Naive thymus-derived CD8-positive, alpha-beta T cell (primary cell): Measurements from ENCODE around the gene TXNDC12. TPM values are rescaled to one million over a fixed set of nuclear protein-coding genes. Genes with fewer than 3 reads are reported as not detected.
A peak's percentile ranks its signal among the peaks of the same experiment; 100 is the strongest.
"Not testable (repeated sequence)": the region's sequence is repeated elsewhere in the genome, so short reads cannot be mapped to it uniquely, and the experiment has no call there.

Source experiments
- ATAC-seq, 2 donors: fragments of 150-1000 bp; cut with Tn5 transposase in 1 of 2; sonication (Bioruptor Pico), chemical (Tn5 transposase) in 1 of 2; 1 replicate in 1 of 2; 2 replicates in 1 of 2; pipeline ENCODE4 v1.10.0; 2021; ENCODE audit warnings: mild to moderate bottlenecking in 2 of 2, moderate library complexity in 2 of 2
- POLR2A ChIA-PET: fragments of 350-600 bp; sonication (Branson Sonifier 250); formaldehyde crosslinking; loops from one replicate; lab custom pipeline; 2021; ENCODE audit warnings: antibody characterized with exemption; lab: Charles Lee
- DNase-seq, 10 donors: peaks; one replicate each; pipeline versions ENCODE4 v3.0.0 to v3.0.0-alpha.2; 2020 to 2022
- H3K27ac Mint-ChIP-seq, 10 donors: one replicate each; pipeline ENCODE4 v1.8.0; 2020 to 2022; ENCODE audit warnings: mild to moderate bottlenecking in 10 of 10, mixed read lengths in 10 of 10, moderate library complexity in 4 of 10, inconsistent platforms in 1 of 10
- H3K27me3 Mint-ChIP-seq, 5 donors: one replicate each; pipeline ENCODE4 v1.8.0; 2021 to 2022; ENCODE audit warnings: mixed read lengths in 5 of 5
- H3K36me3 Mint-ChIP-seq, 3 donors: one replicate each; pipeline ENCODE4 v1.8.0; 2020 to 2022; ENCODE audit warnings: mixed read lengths in 3 of 3, mild to moderate bottlenecking in 2 of 3, inconsistent platforms in 1 of 3
- H3K4me1 Mint-ChIP-seq, 4 donors: one replicate each; pipeline ENCODE4 v1.8.0; 2021 to 2022; ENCODE audit warnings: mixed read lengths in 4 of 4
- H3K4me3 Mint-ChIP-seq, 10 donors: one replicate each; pipeline ENCODE4 v1.8.0; 2020 to 2022; ENCODE audit warnings: mild to moderate bottlenecking in 10 of 10, mixed read lengths in 10 of 10, moderate library complexity in 6 of 10, inconsistent platforms in 1 of 10
- H3K9me3 Mint-ChIP-seq, 9 donors: one replicate each; pipeline ENCODE4 v1.8.0; 2020 to 2022; ENCODE audit warnings: mixed read lengths in 9 of 9, mild to moderate bottlenecking in 3 of 9, inconsistent platforms in 1 of 9, moderate library complexity in 1 of 9
- polyA plus RNA-seq, 3 donors: library from polyadenylated mRNA; unstranded; fragments of 300-500 nt; fragmentation: Illumina TruSeq; gene quantifications; one replicate each; pipeline ENCODE4 v1.2.3, GENCODE V29; 2021
- total RNA-seq, 8 experiments: library from RNA in 2 of 8; stranded (reverse) in 2 of 8; gene quantifications; one replicate each; pipeline ENCODE4 v1.2.3 and lab custom pipeline; 2021 to 2026

TXNDC12 gene
- total and polyA plus RNA-seq, 5 experiments from 2014 or later, result 34.3 to 95.3 (median 77.9) TPM

GRCh38 chr1:52045236-52045635, 9.8 kb downstream of the TXNDC12 start:
- Mint-ChIP-seq H3K36me3 (peaks cover 0 to 46% (median 0%) of the 10 kb centered on the region in 3 donors), H3K27ac (peak overlapping the region in 1 of 10 donors; percentile 22), H3K4me1 (peaks cover 10 to 27% (median 24%) of the 10 kb centered on the region in 4 donors), H3K27me3 (no peaks in the 10 kb centered on the region), H3K4me3 (no peak overlapping the region), H3K9me3 (no peaks in the 10 kb centered on the region)
- no peak for DNase-seq
- POLR2A ChIA-PET, result no interaction called here
- no peak for ATAC-seq

- POLR2A ChIA-PET, result no interaction called here
- ATAC-seq (no peak), DNase-seq (no peak)
- Mint-ChIP-seq H3K36me3 (peaks cover 0 to 66% (median 2%) of the 10 kb centered on the region in 3 donors), H3K27ac (no peak overlapping the region), H3K27me3 (no peaks in the 10 kb centered on the region), H3K9me3 (no peaks in the 10 kb centered on the region), H3K4me3 (no peak overlapping the region), H3K4me1 (peaks cover 8 to 23% (median 15%) of the 10 kb centered on the region in 4 donors)
Measured at GRCh38 chr1:52041551-52042185, 13.3 kb downstream of the TXNDC12 start.

- Mint-ChIP-seq H3K9me3 (no peaks in the 10 kb centered on the region), H3K4me1 (peaks cover 0 to 13% (median 10%) of the 10 kb centered on the region in 4 donors), H3K27ac (peak overlapping the region in 2 of 10 donors; percentile 20 to 82), H3K36me3 (peaks cover 0 to 51% (median 2%) of the 10 kb centered on the region in 3 donors), H3K27me3 (no peaks in the 10 kb centered on the region), H3K4me3 (no peak overlapping the region)
- DNase-seq (no peak), ATAC-seq (no peak)
- POLR2A ChIA-PET, result interaction anchor here (0.7 to 0.8 kb wide), 2 partner anchors 8 to 17 kb away, joined by 3 read pairs; partner anchors contain the start of gene TXNDC12
Measured at GRCh38 chr1:52037909-52038308, 17.1 kb downstream of the TXNDC12 start.

GRCh38 chr1:52037402-52037814, 17.6 kb downstream of the TXNDC12 start:
- Mint-ChIP-seq H3K27ac (peak overlapping the region in 1 of 10 donors; percentile 61), H3K27me3 (no peaks in the 10 kb centered on the region)
- POLR2A ChIA-PET, result interaction anchor here (0.7 to 0.8 kb wide), 2 partner anchors 8 to 18 kb away, joined by 3 read pairs; partner anchors contain the start of gene TXNDC12

GRCh38 chr1:52034050-52034384, 21.0 kb downstream of the TXNDC12 start:
- no peaks in the 10 kb centered on the region for H3K27me3 Mint-ChIP-seq
- peaks cover 16 to 46% (median 41%) of the 10 kb centered on the region in 4 donors for H3K4me1 Mint-ChIP-seq
- peak overlapping the region; percentile 94 to 99 (median 97) for H3K27ac Mint-ChIP-seq
- ATAC-seq (no peak), DNase-seq (no peak)
- H3K4me3 Mint-ChIP-seq, result peak overlapping the region; percentile 89 to 95 (median 92)
- POLR2A ChIA-PET, result interaction anchor here (0.6 to 3.8 kb wide), 7 partner anchors 15 to 820 kb away, joined by 3 to 55 read pairs (median 3); partner anchors contain the start of genes BTF3L4, NRDC and TXNDC12
- no peaks in the 10 kb centered on the region for H3K9me3 Mint-ChIP-seq
- H3K36me3 Mint-ChIP-seq, result peaks cover 0 to 41% (median 2%) of the 10 kb centered on the region in 3 donors

More at GRCh38 chr1:52037402-52037814, 17.6 kb downstream of the TXNDC12 start:
- H3K4me3 Mint-ChIP-seq, result no peak overlapping the region
- ATAC-seq (no peak), DNase-seq (no peak)
- no peaks in the 10 kb centered on the region for H3K9me3 Mint-ChIP-seq
- H3K36me3 Mint-ChIP-seq, result peaks cover 0 to 51% (median 2%) of the 10 kb centered on the region in 3 donors
- peaks cover 1 to 17% (median 14%) of the 10 kb centered on the region in 4 donors for H3K4me1 Mint-ChIP-seq

GRCh38 chr1:52033190-52034049, 21.6 kb downstream of the TXNDC12 start, which contains the start of gene KTI12:
Gene KTI12 (minus strand): TSS chr1:52033810. CDS start chr1:52033761, 49 bp downstream.
- no peaks in the 10 kb centered on the region for H3K9me3 Mint-ChIP-seq

GRCh38 chr1:52032785-52033131, 22.2 kb downstream of the TXNDC12 start:
- no peaks in the 10 kb centered on the region for H3K27me3 Mint-ChIP-seq
- peaks cover 16 to 46% (median 41%) of the 10 kb centered on the region in 4 donors for H3K4me1 Mint-ChIP-seq
- H3K9me3 Mint-ChIP-seq, result no peaks in the 10 kb centered on the region
- H3K27ac Mint-ChIP-seq, result peak overlapping the region; percentile 94 to 99 (median 97)
- DNase-seq, result peak in 4 of 10 donors; percentile 2 to 22 (median 11)
- POLR2A ChIA-PET, result interaction anchor here (0.9 to 3.8 kb wide), 6 partner anchors 16 to 154 kb away, joined by 3 to 55 read pairs (median 4); partner anchors contain the start of genes BTF3L4, NRDC and TXNDC12
- H3K36me3 Mint-ChIP-seq, result peaks cover 0 to 35% (median 0%) of the 10 kb centered on the region in 3 donors
- peak; percentile 2 to 3 for ATAC-seq
- H3K4me3 Mint-ChIP-seq, result peak overlapping the region; percentile 89 to 95 (median 92)

More at GRCh38 chr1:52033190-52034049, 21.6 kb downstream of the TXNDC12 start, which contains the start of gene KTI12:
- POLR2A ChIA-PET, result interaction anchor here (0.5 to 3.8 kb wide), 9 partner anchors 15 to 821 kb away, joined by 3 to 55 read pairs (median 4); partner anchors contain the start of genes BTF3L4, NRDC and TXNDC12
- ATAC-seq, result peak; percentile 93
- Mint-ChIP-seq H3K4me3 (peak within 1 kb of the TSS; percentile 89 to 95 (median 92)), H3K4me1 (peaks cover 16 to 46% (median 41%) of the 10 kb centered on the region in 4 donors), H3K27me3 (no peaks in the 10 kb centered on the region), H3K36me3 (peaks cover 0 to 36% (median 2%) of the 10 kb centered on the region in 3 donors), H3K27ac (peak within 1 kb of the TSS; percentile 94 to 99 (median 97))
- peak; percentile 78 to 96 (median 90) for DNase-seq

GRCh38 chr1:52032124-52032784, 22.7 kb downstream of the TXNDC12 start:
- no peaks in the 10 kb centered on the region for H3K27me3 Mint-ChIP-seq
- POLR2A ChIA-PET, result interaction anchor here (0.9 to 3.8 kb wide), 4 partner anchors 16 to 153 kb away, joined by 4 to 55 read pairs (median 6); partner anchors contain the start of genes BTF3L4 and TXNDC12
- peaks cover 0 to 37% (median 0%) of the 10 kb centered on the region in 3 donors for H3K36me3 Mint-ChIP-seq
- H3K27ac Mint-ChIP-seq, result peak overlapping the region; percentile 94 to 99 (median 97)
- ATAC-seq, result no peak
- H3K4me3 Mint-ChIP-seq, result peak overlapping the region; percentile 89 to 95 (median 92)
- peaks cover 16 to 46% (median 41%) of the 10 kb centered on the region in 4 donors for H3K4me1 Mint-ChIP-seq
- no peaks in the 10 kb centered on the region for H3K9me3 Mint-ChIP-seq
- DNase-seq, result no peak

GRCh38 chr1:52028839-52029238, 26.2 kb downstream of the TXNDC12 start:
- DNase-seq, H3K27me3 Mint-ChIP-seq, ATAC-seq, H3K27ac Mint-ChIP-seq, H3K9me3 Mint-ChIP-seq, H3K4me3 Mint-ChIP-seq, POLR2A ChIA-PET: not testable (repeated sequence)
- H3K36me3 Mint-ChIP-seq, result peaks cover 6 to 56% (median 6%) of the 10 kb centered on the region in 3 donors
- peaks cover 16 to 40% (median 36%) of the 10 kb centered on the region in 4 donors for H3K4me1 Mint-ChIP-seq

GRCh38 chr1:52028328-52028727, 26.7 kb downstream of the TXNDC12 start:
- H3K4me1 Mint-ChIP-seq, result peaks cover 16 to 37% (median 32%) of the 10 kb centered on the region in 4 donors
- peaks cover 6 to 61% (median 10%) of the 10 kb centered on the region in 3 donors for H3K36me3 Mint-ChIP-seq
- POLR2A ChIA-PET, result no interaction called here
- no peak overlapping the region for H3K4me3 Mint-ChIP-seq
- no peak for DNase-seq
- ATAC-seq, result no peak
- H3K9me3 Mint-ChIP-seq, result no peaks in the 10 kb centered on the region
- H3K27me3 Mint-ChIP-seq, result no peaks in the 10 kb centered on the region
- peak overlapping the region in 1 of 10 donors; percentile 8 for H3K27ac Mint-ChIP-seq

GRCh38 chr1:52026278-52026677, 28.7 kb downstream of the TXNDC12 start:
- H3K27ac Mint-ChIP-seq, result no peak overlapping the region
- no peaks in the 10 kb centered on the region for H3K27me3 Mint-ChIP-seq
- peaks cover 6 to 73% (median 15%) of the 10 kb centered on the region in 3 donors for H3K36me3 Mint-ChIP-seq
- DNase-seq (no peak), ATAC-seq (no peak)
- H3K4me1 Mint-ChIP-seq, result peaks cover 8 to 19% (median 16%) of the 10 kb centered on the region in 4 donors
- POLR2A ChIA-PET, result no interaction called here
- H3K9me3 Mint-ChIP-seq, result no peaks in the 10 kb centered on the region
- H3K4me3 Mint-ChIP-seq, result no peak overlapping the region
